LoVo (cell line): ENCODE measurements around the gene TUFT1.
"Not testable (repeated sequence)": the region's sequence is repeated elsewhere in the genome, so short reads cannot be mapped to it uniquely, and the experiment has no call there.

Experiments used
- DNase-seq: peaks from one replicate; pipeline ENCODE4 v3.0.0-alpha.2; 2016; ENCODE audit warnings: low spot score

The TUFT1 gene

DNA sequence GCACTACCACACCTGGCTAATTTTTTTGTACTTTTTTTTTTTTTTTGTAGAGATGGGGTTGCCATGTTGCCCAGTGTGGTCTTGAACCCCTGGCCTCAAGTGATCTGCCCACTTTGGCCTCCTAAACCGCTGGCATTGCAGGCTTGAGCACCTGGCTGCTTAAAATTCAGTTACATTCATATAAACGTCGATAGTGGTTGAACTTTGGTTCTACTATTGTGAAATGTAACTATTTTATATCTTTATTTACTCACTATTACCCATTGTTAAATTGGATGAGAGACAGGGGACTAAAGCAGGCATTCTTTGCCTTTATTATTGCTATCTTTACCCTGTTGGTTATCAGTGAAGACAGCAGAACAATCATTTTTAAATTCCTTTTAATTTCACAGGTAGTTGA lies 77.9 kb downstream of the TUFT1 start:
- DNase-seq, result no peak

DNA sequence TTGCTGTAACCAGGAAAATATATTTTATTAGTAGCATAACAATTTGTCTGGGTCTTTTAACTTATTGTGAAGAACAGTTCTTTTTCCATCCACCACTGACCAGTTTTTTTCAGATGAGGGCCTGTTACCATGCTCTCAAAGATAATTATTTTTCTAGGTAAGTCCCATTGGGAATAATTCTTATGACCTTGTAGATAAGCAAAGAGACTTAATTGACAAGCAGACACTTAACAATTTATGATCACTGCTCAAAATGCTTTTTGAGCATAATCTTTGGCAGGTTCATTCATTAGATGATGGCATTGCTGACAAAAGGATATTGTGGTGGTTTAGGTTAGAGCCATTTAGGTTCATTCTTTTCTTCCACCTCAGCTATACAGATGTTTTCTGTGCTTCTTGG lies 78.4 kb downstream of the TUFT1 start:
- no peak for DNase-seq

DNA sequence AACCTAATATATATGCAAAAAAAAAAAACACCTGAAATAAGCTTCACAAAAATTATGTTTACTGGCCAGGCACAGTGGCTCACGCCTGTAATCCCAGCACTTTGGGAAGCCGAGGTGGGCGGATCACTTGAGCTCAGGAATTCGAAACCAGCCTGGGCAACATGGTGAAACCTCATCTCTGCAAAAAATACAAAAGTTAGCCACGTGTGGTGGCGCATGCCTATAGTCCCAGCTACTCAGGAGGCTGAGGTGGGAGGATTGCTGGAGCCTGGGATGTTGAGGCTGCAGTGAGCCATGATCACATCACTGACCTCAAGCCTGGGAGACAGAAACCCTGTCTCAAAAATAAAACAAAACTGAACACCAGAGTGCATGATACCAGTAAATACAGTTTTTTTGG lies 78.9 kb downstream of the TUFT1 start:
- not testable (repeated sequence) for DNase-seq

DNA sequence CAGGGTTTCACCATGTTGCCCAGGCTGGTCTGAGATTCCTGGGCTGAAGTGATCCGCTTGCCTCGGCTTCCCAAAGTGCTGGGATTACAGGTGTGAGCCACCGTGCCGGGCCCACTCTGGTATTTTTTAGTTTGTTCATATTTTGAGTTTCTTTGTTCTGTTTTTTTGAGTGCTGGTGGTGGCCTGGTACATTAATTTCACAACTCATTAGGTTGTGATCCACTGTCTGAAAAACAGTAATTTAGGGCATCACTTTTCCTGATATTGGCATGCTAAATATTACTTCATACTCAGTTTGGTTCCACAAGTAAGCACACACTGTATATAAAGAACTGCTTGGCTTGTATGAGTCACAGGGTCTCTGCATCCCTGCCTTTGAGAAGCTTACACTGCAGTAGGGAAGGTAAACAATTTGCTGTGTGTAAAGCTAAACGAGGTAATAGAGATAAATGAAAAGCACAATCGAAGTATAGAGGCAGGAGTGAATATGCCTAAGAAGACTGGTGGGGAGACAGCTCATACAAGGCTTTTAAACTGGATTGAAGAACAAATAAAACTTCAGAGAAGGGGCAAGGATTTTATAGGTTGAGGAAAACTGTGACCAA lies 79.5 kb downstream of the TUFT1 start:
- DNase-seq, result no peak

DNA sequence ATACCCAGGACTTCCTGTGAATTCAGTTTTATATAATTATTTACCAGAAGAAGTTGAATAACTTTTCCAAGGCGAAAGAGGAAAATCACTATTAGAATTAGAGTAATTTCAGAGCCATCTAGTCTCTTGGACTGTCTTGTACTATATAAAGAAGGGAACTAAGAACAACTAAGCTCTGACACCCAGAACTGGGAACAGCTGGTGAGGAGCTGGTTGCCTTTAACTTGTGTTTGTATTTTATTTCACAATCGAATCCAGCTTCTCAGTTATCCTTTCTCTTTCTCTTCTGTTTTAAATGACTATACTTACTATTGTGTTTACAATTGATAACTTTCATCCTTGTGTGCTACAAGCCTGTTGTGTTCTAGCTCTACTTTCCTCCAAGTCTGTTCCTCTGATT lies 80.2 kb downstream of the TUFT1 start:
- DNase-seq, result no peak

DNA sequence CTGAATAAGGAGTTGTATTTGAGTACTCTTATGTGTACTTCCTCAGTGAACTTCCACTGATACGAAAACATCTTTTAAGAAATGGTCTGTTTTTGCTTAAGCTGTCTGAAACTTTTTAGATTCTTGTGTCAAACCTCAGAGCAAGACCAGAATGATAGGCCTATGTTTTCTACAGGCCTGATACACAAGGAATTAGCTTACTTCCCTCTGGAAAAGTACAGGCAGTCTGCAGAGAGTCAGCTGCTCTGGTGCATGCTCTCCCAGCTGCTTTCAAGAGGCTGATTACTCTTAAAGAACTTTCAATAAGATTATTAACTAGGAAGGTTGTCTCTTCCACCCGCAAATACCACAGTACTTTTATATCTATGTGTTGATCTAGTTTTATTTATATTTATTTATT lies 81.2 kb downstream of the TUFT1 start:
- no peak for DNase-seq

DNA sequence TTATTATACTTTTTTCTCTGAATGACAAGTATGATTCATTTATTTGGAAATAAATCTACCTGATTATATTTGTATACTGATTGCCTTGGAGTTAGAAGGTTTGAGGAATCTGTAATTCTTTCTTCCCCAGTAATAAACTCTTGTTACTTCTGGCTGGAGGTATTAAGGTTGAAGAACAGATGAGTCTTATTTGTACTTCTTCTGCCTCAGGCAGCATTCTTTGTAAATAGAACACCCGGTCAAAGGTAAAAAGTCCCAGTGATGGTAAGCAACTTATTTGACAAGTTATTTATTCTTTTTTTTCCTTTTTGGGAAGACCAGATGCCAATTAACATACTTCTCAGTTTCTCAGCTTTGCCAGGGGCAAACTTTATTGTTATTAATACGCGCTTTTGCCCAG lies 84.7 kb downstream of the TUFT1 start:
- DNase-seq, result no peak

DNA sequence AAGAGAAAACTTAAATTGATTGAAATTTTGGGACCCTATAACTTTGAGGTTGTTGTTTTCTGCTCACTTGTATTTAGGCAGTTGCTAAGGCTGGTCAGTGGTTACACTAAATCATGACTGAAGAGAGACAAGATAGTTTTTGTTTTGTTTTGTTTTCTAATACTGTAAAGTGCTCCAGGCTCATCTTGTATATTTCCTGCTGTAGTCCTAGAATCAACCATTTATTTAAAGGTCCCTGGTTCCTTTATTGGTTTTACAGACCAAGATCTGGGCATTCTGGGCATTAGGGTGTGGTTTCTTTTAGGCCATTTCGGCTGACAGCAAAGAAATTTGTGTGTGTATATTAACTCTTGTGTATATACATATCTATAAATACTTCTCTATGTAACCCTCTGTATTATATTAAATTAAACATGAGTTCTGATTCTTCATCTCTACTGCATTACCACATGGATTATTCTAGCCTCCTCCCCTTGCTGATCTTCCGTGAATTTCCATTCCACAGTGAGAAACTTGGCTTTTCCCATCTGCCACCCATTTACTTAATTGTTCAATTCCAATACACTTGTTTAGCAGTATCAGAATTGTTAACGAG lies 86.7 kb downstream of the TUFT1 start:
- no peak for DNase-seq

DNA sequence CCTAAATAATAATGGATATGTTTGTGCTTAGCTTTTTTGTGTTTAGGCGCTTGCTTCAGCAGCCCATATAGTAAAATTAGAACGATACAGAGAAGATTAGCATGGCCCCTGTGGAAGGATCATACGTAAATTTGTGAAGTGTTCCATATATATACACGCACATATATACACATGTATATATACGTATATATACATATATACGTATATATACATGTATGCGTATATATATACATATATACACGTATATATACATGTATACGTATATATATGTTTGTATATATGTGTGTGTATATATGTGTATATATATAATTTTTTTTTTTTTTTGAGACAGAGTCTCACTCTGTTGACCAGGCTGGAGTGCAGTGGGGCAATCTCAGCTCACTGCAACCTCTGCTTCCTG lies 89.2 kb downstream of the TUFT1 start:
- DNase-seq, result no peak
